ENCODE measurements around the gene DHCR24. TPM values are rescaled to one million over a fixed set of nuclear protein-coding genes. Genes with fewer than 3 reads are reported as not detected.

The DHCR24 gene
- total and polyA plus RNA-seq, 2 donors (not counting 1 experiment from before 2014, with no cell fraction given): 5.2 to 13.3 TPM

- DNase-seq: no peak
- no peaks in the 10 kb centered on the region for H3K4me1 Mint-ChIP-seq
- no peak overlapping the region for H2AFZ ChIP-seq (ENCODE audit: insufficient read depth, low read depth, low read length, poor library complexity, severe bottlenecking)
- H3K9me3 ChIP-seq (ENCODE audit: control extremely low read depth in 1 of 3, control insufficient read depth in 2 of 3, insufficient read depth in 1 of 3, low read length in 2 of 3): no peaks in the 10 kb centered on the region
- ChIA-PET CTCF (no interaction called here), POLR2A (no interaction called here)
- H4K20me1 ChIP-seq (ENCODE audit: control insufficient read depth, insufficient read depth, low read length, poor library complexity, severe bottlenecking): no peaks in the 10 kb centered on the region
- H3K9ac ChIP-seq (ENCODE audit: low read length): no peak overlapping the region
- no peak overlapping the region for H3K4me3 ChIP-seq (ENCODE audit: control extremely low read depth in 1 of 5, extremely low read depth in 1 of 5, insufficient read depth in 1 of 5, low read depth in 2 of 5, low read length in 4 of 5)
- H3K4me1 ChIP-seq (ENCODE audit: control insufficient read depth in 2 of 2, insufficient read depth in 2 of 2, low read length in 2 of 2): no peaks in the 10 kb centered on the region
- no peaks in the 10 kb centered on the region for H3K9me3 Mint-ChIP-seq (ENCODE audit: insufficient read depth)
- ATAC-seq (ENCODE audit: low read depth): no peak
- H3K27ac ChIP-seq (ENCODE audit: low read length in 2 of 2): no peak overlapping the region
- H3K27me3 ChIP-seq (replicated peaks in 1 of 4; ENCODE audit: control extremely low read depth in 1 of 4, control insufficient read depth in 3 of 4, insufficient read depth in 4 of 4, low read length in 3 of 4): no peaks in the 10 kb centered on the region
- H3K79me2 ChIP-seq (ENCODE audit: control insufficient read depth, insufficient read depth, low read length): no peaks in the 10 kb centered on the region
- H3K4me3 Mint-ChIP-seq: no peak overlapping the region
- WGBS (ENCODE audit: insufficient coverage): 97% methylated on average over 7 of the region's 10 CpGs
- H3K4me2 ChIP-seq (replicated peaks; ENCODE audit: low read depth, low read length, poor library complexity, severe bottlenecking): no peak overlapping the region
- H3K27ac Mint-ChIP-seq: no peak overlapping the region
- intact Hi-C loops (cut with micrococcal nuclease): no loop called here
- H3K36me3 ChIP-seq (replicated peaks in 1 of 2; ENCODE audit: control extremely low read depth in 1 of 2, control insufficient read depth in 1 of 2, extremely low read depth in 1 of 2, insufficient read depth in 2 of 2, low read length in 1 of 2): no peaks in the 10 kb centered on the region
- TF ChIP-seq EZH2 (IDR thresholded peaks at IDR 0.05; ENCODE audit: borderline replicate concordance, insufficient read depth, low read depth, low read length, poor library complexity, severe bottlenecking) (no peak), CTCF (IDR thresholded peaks at IDR 0.05) (no peak)
- H3K27me3 Mint-ChIP-seq: no peaks in the 10 kb centered on the region
Observed at GRCh38 chr1:54842206-54842915, 44.6 kb downstream of the DHCR24 start.

- no peaks in the 10 kb centered on the region for H3K9me3 Mint-ChIP-seq (ENCODE audit: insufficient read depth)
- CTCF ChIA-PET: no interaction called here
- 58% methylated on average over 2 of the region's 2 CpGs for WGBS (ENCODE audit: insufficient coverage)
Observed at GRCh38 chr1:54839824-54840223, 47.2 kb downstream of the DHCR24 start.

More at GRCh38 chr1:54839824-54840223, 47.2 kb downstream of the DHCR24 start:
- Histone ChIP-seq H3K79me2 (ENCODE audit: control insufficient read depth, insufficient read depth, low read length) (no peaks in the 10 kb centered on the region), H3K36me3 (replicated peaks in 1 of 2; ENCODE audit: control extremely low read depth in 1 of 2, control insufficient read depth in 1 of 2, extremely low read depth in 1 of 2, insufficient read depth in 2 of 2, low read length in 1 of 2) (no peaks in the 10 kb centered on the region), H3K27me3 (replicated peaks in 1 of 4; ENCODE audit: control extremely low read depth in 1 of 4, control insufficient read depth in 3 of 4, insufficient read depth in 4 of 4, low read length in 3 of 4) (peaks cover 0 to 2% (median 0%) of the 10 kb centered on the region in 4 experiments), H3K4me3 (ENCODE audit: control extremely low read depth in 1 of 5, extremely low read depth in 1 of 5, insufficient read depth in 1 of 5, low read depth in 2 of 5, low read length in 4 of 5) (no peak overlapping the region), H3K9ac (ENCODE audit: low read length) (no peak overlapping the region), H3K4me2 (replicated peaks; ENCODE audit: low read depth, low read length, poor library complexity, severe bottlenecking) (no peak overlapping the region), H3K9me3 (ENCODE audit: control extremely low read depth in 1 of 3, control insufficient read depth in 2 of 3, insufficient read depth in 1 of 3, low read length in 2 of 3) (no peaks in the 10 kb centered on the region), H4K20me1 (ENCODE audit: control insufficient read depth, insufficient read depth, low read length, poor library complexity, severe bottlenecking) (no peaks in the 10 kb centered on the region), H2AFZ (ENCODE audit: insufficient read depth, low read depth, low read length, poor library complexity, severe bottlenecking) (no peak overlapping the region), H3K4me1 (ENCODE audit: control insufficient read depth in 2 of 2, insufficient read depth in 2 of 2, low read length in 2 of 2) (no peaks in the 10 kb centered on the region), H3K27ac (ENCODE audit: low read length in 2 of 2) (no peak overlapping the region)
- Mint-ChIP-seq H3K4me3 (no peak overlapping the region), H3K4me1 (no peaks in the 10 kb centered on the region), H3K27ac (no peak overlapping the region), H3K27me3 (peaks cover 5% of the 10 kb centered on the region)
- TF ChIP-seq CTCF (IDR thresholded peaks at IDR 0.05): no peak
- TF ChIP-seq EZH2 (IDR thresholded peaks at IDR 0.05; ENCODE audit: borderline replicate concordance, insufficient read depth, low read depth, low read length, poor library complexity, severe bottlenecking): no peak
- intact Hi-C loops (cut with micrococcal nuclease): no loop called here
- no peak for ATAC-seq (ENCODE audit: low read depth)
- POLR2A ChIA-PET: no interaction called here
- no peak for DNase-seq
